MM.1S (cell line): ENCODE measurements around the gene GPRASP3.
A peak's percentile ranks its signal among the peaks of the same experiment; 100 is the strongest.

Experiments
- DNase-seq: peaks from one replicate; pipeline ENCODE4 v3.0.0-alpha.2; 2015
- H2AFZ ChIP-seq: fragments of 300-600 bp; sonication (generic); 2 replicates; pipeline ENCODE4 v1.6.0; 2016; ENCODE audit warnings: antibody characterized with exemption, low read length
- H3F3A ChIP-seq: fragments of 300-600 bp; sonication (generic); 2 replicates; pipeline ENCODE4 v1.6.1; 2016; ENCODE audit warnings: mild to moderate bottlenecking, antibody characterized with exemption, low read length, moderate library complexity, mixed read lengths; ENCODE audit not compliant: insufficient read depth
- H3K27ac ChIP-seq: fragments of 300-600 bp; sonication (generic); 2 replicates; pipeline ENCODE4 v1.5.1; 2016; ENCODE audit warnings: mild to moderate bottlenecking, low read length
- H3K27me3 ChIP-seq: fragments of 300-600 bp; sonication (generic); replicated peaks from 2 replicates; pipeline ENCODE4 v1.6.0; 2016; ENCODE audit warnings: low read length; ENCODE audit not compliant: insufficient read depth
- H3K36me3 ChIP-seq: fragments of 300-600 bp; sonication (generic); replicated peaks from 2 replicates; pipeline ENCODE4 v1.6.1; 2016; ENCODE audit warnings: mild to moderate bottlenecking, low read length, mixed read lengths; ENCODE audit not compliant: insufficient read depth
- H3K4me1 ChIP-seq: fragments of 300-600 bp; sonication (generic); 2 replicates; pipeline ENCODE4 v1.6.1; 2016; ENCODE audit warnings: low read length, mixed read lengths
- H3K4me2 ChIP-seq: fragments of 300-600 bp; sonication (generic); 2 replicates; pipeline ENCODE4 v1.6.0; 2016; ENCODE audit warnings: low read depth, low read length
- H3K4me3 ChIP-seq: fragments of 300-600 bp; sonication (generic); 2 replicates; pipeline ENCODE4 v1.5.1; 2016; ENCODE audit warnings: low read length, mixed read lengths
- H3K79me2 ChIP-seq: fragments of 300-600 bp; sonication (generic); 2 replicates; pipeline ENCODE4 v1.6.1; 2016; ENCODE audit warnings: mixed run types, low read length, mixed read lengths
- H3K9ac ChIP-seq: fragments of 300-600 bp; sonication (generic); 2 replicates; pipeline ENCODE4 v1.6.1; 2016; ENCODE audit warnings: low read length, mixed read lengths
- H3K9me2 ChIP-seq: fragments of 300-600 bp; sonication (generic); replicated peaks from 2 replicates; pipeline ENCODE4 v1.6.1; 2016; ENCODE audit warnings: mild to moderate bottlenecking, low read length, mixed read lengths; ENCODE audit not compliant: insufficient read depth
- H3K9me3 ChIP-seq: fragments of 300-600 bp; sonication (generic); replicated peaks from 2 replicates; pipeline ENCODE4 v1.6.1; 2016; ENCODE audit warnings: mild to moderate bottlenecking, low read length, mixed read lengths; ENCODE audit not compliant: insufficient read depth
- H4K20me1 ChIP-seq: fragments of 300-600 bp; sonication (generic); 2 replicates; pipeline ENCODE4 v1.6.1; 2016; ENCODE audit warnings: mild to moderate bottlenecking, low read length, moderate library complexity, mixed read lengths; ENCODE audit not compliant: insufficient read depth
- CTCF ChIP-seq: fragments of 300-600 bp; sonication (generic); IDR thresholded peaks from 2 replicates; pipeline ENCODE4 v1.5.1; 2016; ENCODE audit warnings: antibody characterized with exemption, low read length, mixed read lengths
- EZH2 ChIP-seq: fragments of 300-600 bp; sonication (generic); optimal IDR thresholded peaks from 2 replicates; pipeline ENCODE3; 2017; ENCODE audit warnings: low read depth, mild to moderate bottlenecking, antibody characterized with exemption, low read length, mixed read lengths
- EZH2phosphoT487 ChIP-seq: fragments of 300-600 bp; sonication (generic); IDR thresholded peaks from 2 replicates; pipeline ENCODE4 v1.6.1; 2018; ENCODE audit warnings: antibody characterized with exemption, low read length

Gene GPRASP3

GRCh38 chrX:102684772-102685520 lies 35.6 kb upstream of the GPRASP3 start:
- Histone ChIP-seq H3K9ac (no peak overlapping the region), H3K4me2 (peak overlapping the region; percentile 24; the same call in 1 of the 2 replicates)
- DNase-seq = peak; percentile 33

GRCh38 chrX:102694749-102695148 lies 25.8 kb upstream of the GPRASP3 start:
- Histone ChIP-seq H3K9me2 (no peaks in the 10 kb centered on the region), H3K27me3 (no peaks in the 10 kb centered on the region), H3K79me2 (no peaks in the 10 kb centered on the region), H3K4me2 (no peak overlapping the region), H3K4me1 (no peaks in the 10 kb centered on the region), H3K9ac (no peak overlapping the region), H3K9me3 (no peaks in the 10 kb centered on the region), H3K4me3 (no peak overlapping the region), H3F3A (no peaks in the 10 kb centered on the region), H4K20me1 (no peaks in the 10 kb centered on the region), H3K36me3 (no peaks in the 10 kb centered on the region), H2AFZ (no peak overlapping the region), H3K27ac (no peak overlapping the region)
- DNase-seq = no peak
- TF ChIP-seq CTCF = no peak
- no peak for TF ChIP-seq EZH2phosphoT487
- no peak for TF ChIP-seq EZH2

More at GRCh38 chrX:102684772-102685520, 35.6 kb upstream of the GPRASP3 start:
- H3K4me3 ChIP-seq = no peak overlapping the region
- no peak overlapping the region for H2AFZ ChIP-seq
- TF ChIP-seq EZH2 = no peak
- TF ChIP-seq EZH2phosphoT487 = no peak
- TF ChIP-seq CTCF = no peak
- H3K27ac ChIP-seq = no peak overlapping the region; the same call in 1 of the 2 replicates
- H4K20me1 ChIP-seq = no peaks in the 10 kb centered on the region
- H3F3A ChIP-seq = peaks cover 3% of the 10 kb centered on the region; the same call in 1 of the 2 replicates
- peaks cover 5% of the 10 kb centered on the region for H3K4me1 ChIP-seq
- no peaks in the 10 kb centered on the region for H3K79me2 ChIP-seq
- no peaks in the 10 kb centered on the region for H3K9me2 ChIP-seq
- H3K9me3 ChIP-seq = no peaks in the 10 kb centered on the region
- H3K36me3 ChIP-seq = no peaks in the 10 kb centered on the region
- no peaks in the 10 kb centered on the region for H3K27me3 ChIP-seq

GRCh38 chrX:102696306-102696705 lies 24.2 kb upstream of the GPRASP3 start:
- Histone ChIP-seq H2AFZ (no peak overlapping the region), H3K4me1 (no peaks in the 10 kb centered on the region), H3K9ac (no peak overlapping the region), H3K9me3 (no peaks in the 10 kb centered on the region), H3K9me2 (no peaks in the 10 kb centered on the region), H3K4me3 (no peak overlapping the region), H3F3A (no peaks in the 10 kb centered on the region), H3K4me2 (no peak overlapping the region), H4K20me1 (no peaks in the 10 kb centered on the region), H3K36me3 (no peaks in the 10 kb centered on the region), H3K79me2 (no peaks in the 10 kb centered on the region), H3K27me3 (no peaks in the 10 kb centered on the region), H3K27ac (no peak overlapping the region)
- no peak for DNase-seq
- TF ChIP-seq EZH2phosphoT487 (no peak), CTCF (no peak), EZH2 (no peak)
